Neuronal stem cell (in vitro differentiated cells): ENCODE measurements around the gene TADA3.

Experiments used
- DNase-seq: peaks from one replicate; pipeline ENCODE4 v3.0.0-alpha.2; 2013; ENCODE audit warnings: low spot score
- H2AFZ ChIP-seq: one replicate; pipeline ENCODE4 v1.6.1; 2013; ENCODE audit warnings: mild to moderate bottlenecking, low read length, inconsistent platforms
- H2AK5ac ChIP-seq: 2 replicates; pipeline ENCODE4 v1.6.1; 2013; ENCODE audit warnings: low read depth, mild to moderate bottlenecking, inconsistent platforms, low read length, moderate library complexity, mixed read lengths
- H2BK120ac ChIP-seq: 2 replicates; pipeline ENCODE4 v1.6.1; 2013; ENCODE audit warnings: low read depth, mild to moderate bottlenecking, inconsistent platforms, low read length, moderate library complexity, mixed read lengths
- H2BK12ac ChIP-seq: one replicate; pipeline ENCODE4 v1.6.1; 2013; ENCODE audit warnings: low read length, inconsistent platforms
- H2BK15ac ChIP-seq: 2 replicates; pipeline ENCODE4 v1.6.1; 2013; ENCODE audit warnings: mild to moderate bottlenecking, low read length, inconsistent platforms, mixed read lengths
- H2BK5ac ChIP-seq: one replicate; pipeline ENCODE4 v1.6.1; 2013; ENCODE audit warnings: inconsistent platforms, mild to moderate bottlenecking, low read length, moderate library complexity
- H3K14ac ChIP-seq: one replicate; pipeline ENCODE4 v1.6.1; 2013; ENCODE audit warnings: low read length, inconsistent platforms
- H3K18ac ChIP-seq: 2 replicates; pipeline ENCODE4 v1.6.1; 2013; ENCODE audit warnings: low read length, inconsistent platforms
- H3K23ac ChIP-seq: 2 replicates; pipeline ENCODE4 v1.6.1; 2013; ENCODE audit warnings: low read depth, mild to moderate bottlenecking, mixed read lengths, low read length, inconsistent platforms; ENCODE audit not compliant: poor library complexity
- H3K27ac ChIP-seq: replicated peaks from 3 replicates; pipeline ENCODE4 v1.5.1; 2013; ENCODE audit warnings: low read length, inconsistent platforms
- H3K27me3 ChIP-seq, 3 experiments: 2 replicates each; pipeline ENCODE4 v1.6.1; 2013; ENCODE audit warnings: low read length in 3 of 3, mild to moderate bottlenecking in 2 of 3, inconsistent platforms in 1 of 3, low read depth in 1 of 3, mixed read lengths in 1 of 3, moderate library complexity in 1 of 3; ENCODE audit not compliant: control insufficient read depth in 3 of 3, insufficient read depth in 3 of 3
- H3K36me3 ChIP-seq, 2 donors: replicated peaks in 1 of 2; 2 replicates each; pipeline ENCODE4 v1.6.1; 2013; ENCODE audit warnings: low read length in 2 of 2; ENCODE audit not compliant: control insufficient read depth in 2 of 2, insufficient read depth in 2 of 2
- H3K4ac ChIP-seq: 2 replicates; pipeline ENCODE4 v1.6.1; 2013; ENCODE audit warnings: inconsistent platforms, mild to moderate bottlenecking, low read length, moderate library complexity
- H3K4me1 ChIP-seq, 2 donors: 1 replicate in 1 of 2; 2 replicates in 1 of 2; pipeline ENCODE4 v1.6.1; 2013; ENCODE audit warnings: low read length in 2 of 2, low read depth in 1 of 2; ENCODE audit not compliant: control insufficient read depth in 2 of 2, insufficient read depth in 1 of 2
- H3K4me2 ChIP-seq: one replicate; pipeline ENCODE4 v1.6.1; 2013; ENCODE audit warnings: mild to moderate bottlenecking, low read length, inconsistent platforms; ENCODE audit not compliant: insufficient read depth, poor library complexity, severe bottlenecking
- H3K4me3 ChIP-seq, 2 donors: 2 replicates each; pipeline ENCODE4 v1.5.1; 2013; ENCODE audit warnings: low read length in 2 of 2, mild to moderate bottlenecking in 2 of 2, inconsistent platforms in 1 of 2, moderate library complexity in 1 of 2
- H3K79me1 ChIP-seq: one replicate; pipeline ENCODE4 v1.6.1; 2013; ENCODE audit warnings: low read depth, mild to moderate bottlenecking, inconsistent platforms, low read length, moderate library complexity
- H3K9ac ChIP-seq: one replicate; pipeline ENCODE4 v1.6.1; 2013; ENCODE audit warnings: mild to moderate bottlenecking, low read depth, low read length, inconsistent platforms; ENCODE audit not compliant: poor library complexity
- H3K9me3 ChIP-seq, 2 donors: replicated peaks in 1 of 2; 2 replicates each; pipeline versions ENCODE3 to v1.6.1; 2013; ENCODE audit warnings: low read length in 2 of 2, mild to moderate bottlenecking in 2 of 2, inconsistent platforms in 1 of 2, low read depth in 1 of 2, mixed read lengths in 1 of 2, moderate library complexity in 1 of 2; ENCODE audit not compliant: control insufficient read depth in 2 of 2, insufficient read depth in 1 of 2
- H4K8ac ChIP-seq: one replicate; pipeline ENCODE4 v1.6.1; 2013; ENCODE audit warnings: low read depth, mild to moderate bottlenecking, inconsistent platforms, low read length, moderate library complexity
- H4K91ac ChIP-seq: one replicate; pipeline ENCODE4 v1.6.1; 2013; ENCODE audit warnings: low read length, low read depth, mild to moderate bottlenecking, inconsistent platforms; ENCODE audit not compliant: poor library complexity
- WGBS, 2 donors: extraction: QIAGEN DNeasy Blood & Tissue Kit; methylation state at CpG; one replicate each; pipeline ENCODE4 v1.1.7; 2013; ENCODE audit warnings: missing lambda C conversion rate in 2 of 2, mixed read lengths in 1 of 2; ENCODE audit not compliant: insufficient read length in 2 of 2, insufficient replicate concordance in 1 of 2; ENCODE audit errors: extremely low coverage in 2 of 2; 5-methylcytosine and 5-hydroxymethylcytosine counted together

TADA3 gene

DNA sequence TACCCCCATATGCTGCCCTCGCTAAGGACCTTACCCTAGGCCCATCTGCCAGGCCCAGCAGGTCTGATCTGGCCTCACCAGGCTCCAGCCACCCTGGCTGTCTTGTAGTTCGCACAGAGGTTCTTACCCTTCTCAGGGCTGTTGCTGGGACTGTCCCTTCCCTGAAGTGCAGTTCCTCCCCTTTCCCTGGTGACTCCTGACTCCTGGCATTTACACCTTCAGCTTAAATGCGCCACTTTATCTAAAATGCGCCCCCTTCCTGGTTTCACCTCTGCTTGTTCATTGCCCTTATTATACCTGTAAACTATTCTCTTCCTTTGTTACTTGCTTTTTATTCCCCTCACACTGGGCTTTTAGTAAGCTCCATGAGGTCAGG, 17.0 kb upstream of the TADA3 start:
- Histone ChIP-seq H2BK120ac (no peak overlapping the region), H3K27ac (peak overlapping the region; percentile 51), H3K4me2 (peak overlapping the region; percentile 75), H4K8ac (no peak overlapping the region), H2BK12ac (peak overlapping the region; percentile 7), H2AK5ac (peak overlapping the region; percentile 59), H2BK5ac (peak overlapping the region; percentile 72), H3K27me3 (no peaks in the 10 kb centered on the region), H4K91ac (no peak overlapping the region), H2BK15ac (no peak overlapping the region), H2AFZ (no peak overlapping the region), H3K36me3 (peaks cover 13 to 88% of the 10 kb centered on the region in 2 donors), H3K9ac (no peak overlapping the region), H3K18ac (peak overlapping the region; percentile 73), H3K4ac (no peak overlapping the region), H3K9me3 (no peaks in the 10 kb centered on the region), H3K23ac (no peak overlapping the region), H3K4me1 (peaks cover 0 to 14% of the 10 kb centered on the region in 2 donors), H3K79me1 (peaks cover 4% of the 10 kb centered on the region), H3K4me3 (no peak overlapping the region), H3K14ac (no peak overlapping the region)
- DNase-seq: no peak
- no CpG with 5 or more reads among the region's 4 CpGs for WGBS, 2 donors

DNA sequence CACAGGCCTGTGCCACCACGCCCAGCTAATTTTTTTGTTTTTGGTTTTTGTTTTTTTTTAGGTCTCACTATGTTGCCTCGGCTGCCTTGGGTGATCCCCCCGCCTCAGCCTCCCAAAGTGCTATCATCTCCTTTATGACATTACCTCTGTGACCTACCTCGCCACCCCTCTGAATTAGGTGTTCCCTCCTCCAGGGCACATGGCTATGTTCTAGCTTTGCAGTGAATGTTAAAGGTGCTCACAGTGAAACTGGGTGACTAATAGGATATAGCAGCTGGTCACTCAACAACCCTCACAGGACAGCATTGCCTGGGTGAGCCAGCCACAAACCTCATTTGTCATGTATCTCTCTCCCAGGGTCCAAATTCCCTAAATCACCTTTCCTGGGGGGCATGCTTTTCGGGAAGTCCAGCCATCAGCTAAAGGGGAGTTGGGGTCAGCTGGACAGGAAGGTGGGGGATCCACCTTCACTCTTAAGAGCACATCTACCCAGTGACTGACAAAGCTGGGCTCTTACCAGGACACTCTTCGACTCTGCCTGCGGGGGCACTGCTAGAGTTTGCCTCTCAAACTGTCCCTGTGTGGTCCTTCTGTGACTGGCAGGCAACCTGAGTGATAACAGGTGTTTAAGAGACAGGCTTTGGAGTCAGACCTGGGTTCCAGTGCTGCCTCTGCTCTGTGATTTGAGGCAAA, 16.2 kb upstream of the TADA3 start:
- H3K18ac ChIP-seq: no peak overlapping the region
- H3K79me1 ChIP-seq: peaks cover 4% of the 10 kb centered on the region
- no peak overlapping the region for H4K8ac ChIP-seq
- H2BK120ac ChIP-seq: no peak overlapping the region
- H3K14ac ChIP-seq: no peak overlapping the region
- peak overlapping the region; percentile 24 for H3K9ac ChIP-seq
- no peaks in the 10 kb centered on the region for H3K27me3 ChIP-seq
- peak; percentile 36 for DNase-seq
- no peak overlapping the region for H2BK5ac ChIP-seq
- H2AK5ac ChIP-seq: no peak overlapping the region
- H3K4me2 ChIP-seq: no peak overlapping the region
- H3K27ac ChIP-seq: no peak overlapping the region
- H2AFZ ChIP-seq: no peak overlapping the region
- no CpG with 5 or more reads among the region's 7 CpGs for WGBS, 2 donors
- H3K4ac ChIP-seq: no peak overlapping the region
- no peak overlapping the region for H2BK15ac ChIP-seq
- no peak overlapping the region for H3K4me3 ChIP-seq
- no peaks in the 10 kb centered on the region for H3K9me3 ChIP-seq
- no peak overlapping the region for H4K91ac ChIP-seq
- no peak overlapping the region for H3K23ac ChIP-seq
- H2BK12ac ChIP-seq: peak overlapping the region; percentile 14
- H3K4me1 ChIP-seq: peaks cover 0 to 14% of the 10 kb centered on the region in 2 donors
- H3K36me3 ChIP-seq: peaks cover 19 to 91% of the 10 kb centered on the region in 2 donors

DNA sequence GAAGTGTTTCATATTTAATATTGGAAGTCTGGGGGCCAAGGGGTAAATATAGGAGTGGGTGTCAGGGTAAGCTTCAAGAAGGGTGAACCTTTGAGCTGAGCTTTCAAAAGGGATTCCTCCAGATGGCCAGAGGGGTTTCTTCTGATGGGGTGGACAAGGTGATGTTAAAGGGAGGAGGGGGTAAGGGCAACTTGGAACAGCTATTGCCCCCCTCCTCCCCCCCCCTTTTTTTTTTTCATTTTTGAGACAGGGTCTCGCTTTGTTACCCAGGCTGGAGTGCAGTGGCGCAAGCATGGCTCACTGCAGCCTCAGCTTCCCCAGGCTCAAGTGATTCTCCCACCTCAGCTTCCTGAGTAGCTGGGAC, 15.7 kb upstream of the TADA3 start:
- no peak for DNase-seq
- Histone ChIP-seq H3K36me3 (peaks cover 21 to 91% of the 10 kb centered on the region in 2 donors), H2BK5ac (no peak overlapping the region), H2BK12ac (no peak overlapping the region), H3K27ac (no peak overlapping the region), H3K4me3 (no peak overlapping the region), H3K4me2 (no peak overlapping the region), H3K27me3 (no peaks in the 10 kb centered on the region), H3K23ac (no peak overlapping the region), H2BK15ac (no peak overlapping the region), H3K4me1 (peaks cover 0 to 14% of the 10 kb centered on the region in 2 donors), H2BK120ac (no peak overlapping the region), H3K79me1 (peaks cover 4% of the 10 kb centered on the region), H3K4ac (no peak overlapping the region), H3K18ac (no peak overlapping the region), H3K9ac (no peak overlapping the region), H4K8ac (no peak overlapping the region), H3K9me3 (no peaks in the 10 kb centered on the region), H2AK5ac (no peak overlapping the region), H4K91ac (no peak overlapping the region), H3K14ac (no peak overlapping the region), H2AFZ (no peak overlapping the region)
- WGBS, 2 donors: no CpG with 5 or more reads among the region's 2 CpGs

DNA sequence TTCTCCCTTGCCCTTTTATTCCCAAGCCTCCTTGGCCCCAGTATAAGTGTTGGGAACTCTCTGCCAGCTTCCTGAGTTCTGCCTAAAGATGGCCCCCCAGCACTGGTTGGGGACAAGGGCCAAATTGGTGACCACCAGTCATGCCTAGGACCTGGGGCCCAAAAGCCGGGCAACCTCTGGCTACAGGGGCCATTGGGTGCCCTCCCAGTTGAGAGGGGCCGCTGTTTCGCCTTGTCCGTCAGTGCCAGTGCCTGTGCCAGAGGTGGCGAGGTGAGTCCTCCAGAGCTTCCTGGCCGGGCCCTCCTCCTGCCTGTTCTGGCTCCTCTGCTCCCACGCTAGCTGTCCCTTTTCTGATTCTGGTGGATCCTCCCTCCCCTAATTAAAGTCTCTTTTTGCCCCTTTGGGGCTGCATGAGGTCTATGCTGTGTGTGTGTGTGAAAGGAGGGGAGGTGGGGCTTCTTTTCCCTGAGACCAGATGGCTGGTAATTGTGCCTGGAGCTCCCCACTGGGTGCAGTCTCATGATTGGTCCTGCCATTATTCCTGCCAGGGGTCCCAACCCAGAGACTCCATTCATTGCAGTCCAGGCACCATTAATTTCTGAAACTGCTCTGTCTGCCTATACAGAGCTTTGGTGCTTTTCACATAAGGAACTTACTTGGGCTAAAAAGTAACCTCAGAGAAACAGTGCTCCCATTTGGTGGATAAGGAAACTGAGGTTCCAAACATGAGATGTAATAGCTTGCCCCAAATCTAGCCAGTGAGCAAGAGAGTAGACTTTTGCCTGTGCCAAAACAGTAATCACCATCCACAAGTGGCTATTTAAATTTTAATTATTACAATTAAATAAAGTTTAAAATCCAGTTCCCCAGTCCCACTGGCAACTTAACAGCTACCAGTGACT, 14.7 kb upstream of the TADA3 start:
- peaks cover 21 to 89% of the 10 kb centered on the region in 2 donors for H3K36me3 ChIP-seq
- H3K4ac ChIP-seq: no peak overlapping the region
- peak; percentile 53 for DNase-seq
- H3K9ac ChIP-seq: no peak overlapping the region
- H3K4me1 ChIP-seq: peaks cover 0 to 14% of the 10 kb centered on the region in 2 donors
- WGBS, 2 donors: no CpG with 5 or more reads among the region's 7 CpGs
- H3K4me3 ChIP-seq: no peak overlapping the region
- no peak overlapping the region for H2BK15ac ChIP-seq
- H3K23ac ChIP-seq: peak overlapping the region; percentile 61
- peak overlapping the region; percentile 84 for H3K18ac ChIP-seq
- H4K8ac ChIP-seq: no peak overlapping the region
- H3K14ac ChIP-seq: no peak overlapping the region
- H2BK5ac ChIP-seq: peak overlapping the region; percentile 17
- H3K4me2 ChIP-seq: peak overlapping the region; percentile 41
- H2BK12ac ChIP-seq: no peak overlapping the region
- H3K27ac ChIP-seq: peak overlapping the region; percentile 93
- peaks cover 4% of the 10 kb centered on the region for H3K79me1 ChIP-seq
- H4K91ac ChIP-seq: no peak overlapping the region
- H3K9me3 ChIP-seq: no peaks in the 10 kb centered on the region
- H3K27me3 ChIP-seq: no peaks in the 10 kb centered on the region
- peak overlapping the region; percentile 47 for H2AK5ac ChIP-seq
- peak overlapping the region; percentile 61 for H2BK120ac ChIP-seq
- H2AFZ ChIP-seq: no peak overlapping the region
